Measurements from ENCODE around the gene NLRP8.
"Not testable (repeated sequence)": the region's sequence is repeated elsewhere in the genome, so short reads cannot be mapped to it uniquely, and the experiment has no call there.

Gene NLRP8

DNA sequence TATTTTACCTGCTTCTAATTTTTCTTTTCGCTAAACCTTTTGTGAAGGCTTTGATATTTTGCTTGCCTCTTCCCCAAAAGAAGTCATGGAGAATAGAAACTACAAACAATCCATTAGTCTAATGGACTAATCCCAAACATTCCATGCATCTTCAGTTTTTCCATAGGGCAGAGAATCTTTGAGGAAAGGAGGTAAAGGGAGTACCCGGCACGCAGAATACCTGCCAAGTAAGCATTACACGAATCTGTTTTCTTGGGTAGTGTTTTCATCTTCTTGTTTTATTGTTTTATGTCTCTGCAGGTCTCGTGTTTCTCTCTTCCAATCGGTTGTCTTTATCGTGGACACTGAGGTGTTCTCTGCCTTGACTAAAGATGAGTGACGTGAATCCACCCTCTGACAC lies at the start of gene NLRP8:
Gene NLRP8, plus strand, starts transcription at position 301 of the 400 bp plus-strand sequence.
- DNase-seq, result no peak

GRCh38 chr19:55898911-55899310 lies 48.7 kb upstream of the NLRP8 start:
- DNase-seq, result no peak

- DNase-seq, result no peak
Observed at GRCh38 chr19:55901369-55902079, 46.1 kb upstream of the NLRP8 start.

- DNase-seq, result no peak
Observed at GRCh38 chr19:55902080-55902751, 45.4 kb upstream of the NLRP8 start.

- no peak for DNase-seq
Observed at GRCh38 chr19:55907286-55907685, 40.3 kb upstream of the NLRP8 start.

DNA sequence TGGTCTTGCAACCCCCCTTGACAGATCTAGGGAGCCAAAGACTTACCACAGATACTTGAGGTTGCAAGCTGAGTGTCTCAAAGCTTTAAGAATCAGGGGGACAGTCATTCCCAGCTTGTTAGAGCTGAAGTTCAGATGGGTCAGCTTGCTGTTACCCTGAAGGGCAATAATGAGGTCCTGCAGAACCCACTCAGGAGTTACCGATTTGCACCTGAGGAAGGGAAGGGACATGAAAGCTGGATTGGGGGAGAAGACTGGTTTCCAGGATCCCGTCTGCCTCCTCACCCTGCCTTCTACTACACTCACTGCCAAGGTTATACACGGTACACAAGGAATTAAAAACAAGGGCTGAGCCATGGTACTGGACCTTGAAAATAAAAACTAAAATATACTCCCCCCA lies 39.9 kb upstream of the NLRP8 start:
- no peak for DNase-seq

DNA sequence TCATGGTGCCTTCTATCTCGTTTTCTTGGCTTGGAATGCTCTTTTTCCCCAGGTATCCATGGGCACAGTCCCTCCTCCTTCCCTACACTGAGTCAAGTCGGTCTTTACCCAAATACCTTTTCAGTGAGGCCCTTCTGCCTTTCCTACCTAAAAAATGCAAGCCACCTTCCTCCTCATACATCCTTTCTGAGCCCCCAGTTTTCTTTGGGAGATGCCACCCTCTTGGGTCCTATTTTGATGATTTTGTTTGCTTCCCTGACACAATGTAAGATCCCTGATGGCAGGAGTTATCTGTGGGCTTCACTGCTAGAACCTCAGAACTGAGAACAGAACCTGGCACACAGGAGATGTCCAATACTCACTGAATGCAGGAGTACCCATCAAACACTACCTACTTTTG lies 37.8 kb upstream of the NLRP8 start:
- DNase-seq, result no peak

DNA sequence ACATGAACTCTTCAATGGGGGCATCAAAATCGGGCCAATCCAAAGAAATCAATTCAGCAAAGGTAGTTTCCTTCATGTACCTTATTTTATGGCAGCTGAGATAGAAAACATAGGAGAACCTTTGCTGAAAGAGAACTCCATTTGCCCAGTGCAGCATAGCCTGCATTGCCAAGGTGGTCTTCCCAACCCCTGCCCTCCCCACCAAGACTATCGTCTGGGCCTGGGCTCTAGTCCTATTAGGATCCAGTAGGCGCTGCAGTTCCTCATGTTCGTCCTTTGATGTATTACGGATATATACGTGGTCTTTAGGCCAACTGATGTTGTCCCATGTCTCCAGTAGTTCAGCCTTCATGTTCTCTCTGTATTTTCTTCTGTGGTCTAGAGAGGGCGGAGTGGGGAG lies 34.7 kb upstream of the NLRP8 start:
- DNase-seq, result no peak

DNA sequence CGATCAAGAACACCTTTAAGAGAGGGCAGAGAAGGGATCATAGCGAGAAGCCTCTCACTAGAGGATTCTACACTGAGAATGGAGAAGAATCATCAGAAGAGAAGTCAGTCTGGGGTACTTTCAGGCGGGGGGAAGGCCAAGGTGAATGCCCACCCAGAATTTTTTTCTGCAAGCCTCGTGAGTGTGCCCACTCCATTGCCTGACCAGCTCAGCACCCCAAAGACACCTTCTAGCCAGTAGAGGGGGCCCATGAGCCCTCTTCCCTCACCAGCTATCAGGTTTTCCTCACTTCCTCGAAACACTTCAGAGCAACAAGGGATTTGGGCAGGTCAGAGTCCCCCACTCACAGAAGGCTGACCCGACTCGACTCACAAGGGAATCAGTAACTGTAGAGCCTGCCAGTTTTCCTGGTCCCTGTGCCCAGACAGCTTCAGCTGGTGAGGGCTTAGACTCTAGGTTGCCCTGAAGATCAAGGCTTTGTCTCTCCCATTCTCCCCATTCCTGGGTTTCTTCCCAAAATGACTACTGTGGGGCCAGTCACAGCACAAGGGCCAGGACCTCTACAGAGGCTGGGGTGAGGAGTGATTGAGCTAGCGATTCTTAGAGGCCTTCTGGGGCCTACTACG lies 33.9 kb upstream of the NLRP8 start:
- no peak for DNase-seq

- DNase-seq, result no peak
Observed at GRCh38 chr19:55923556-55923955, 24.1 kb upstream of the NLRP8 start.

DNA sequence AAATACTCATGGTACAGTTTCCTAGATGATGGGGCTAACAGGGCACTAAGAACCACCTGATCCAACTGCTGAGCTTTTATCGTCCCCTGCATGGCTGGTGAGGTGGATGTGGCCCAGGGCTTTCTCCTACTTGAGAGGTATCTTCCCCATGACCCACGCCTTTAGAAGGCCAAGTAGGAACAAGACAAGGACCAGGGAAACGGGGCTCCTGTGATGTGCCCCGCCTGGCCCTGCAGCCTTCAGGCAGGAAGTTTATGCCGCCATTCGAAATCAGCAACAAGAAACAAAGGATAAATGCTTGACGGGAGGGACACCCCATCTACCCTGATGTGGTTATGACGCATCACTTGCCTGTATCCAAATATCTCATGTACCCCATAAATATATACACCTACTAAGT lies 19.6 kb upstream of the NLRP8 start:
- DNase-seq, result no peak

DNA sequence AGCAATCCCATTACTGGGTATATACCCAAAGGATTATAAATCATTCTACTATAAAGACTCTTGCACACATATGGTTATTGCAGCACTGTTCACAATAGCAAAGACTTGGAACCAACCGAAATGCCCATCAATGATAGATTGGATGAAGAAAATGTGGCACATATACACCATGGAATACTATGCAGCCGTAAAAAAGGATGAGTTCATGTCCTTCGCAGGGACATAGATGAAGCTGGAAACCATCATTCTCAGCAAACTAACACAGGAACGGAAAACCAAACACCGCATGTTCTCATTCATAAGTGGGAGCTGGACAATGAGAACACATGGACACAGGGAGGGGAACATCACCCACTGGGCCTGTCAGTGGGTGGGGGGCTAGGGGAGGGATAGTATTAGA lies 18.4 kb upstream of the NLRP8 start:
- DNase-seq, result not testable (repeated sequence)

GRCh38 chr19:55930996-55931515 lies 16.6 kb upstream of the NLRP8 start:
- no peak for DNase-seq

- DNase-seq, result no peak
Observed at GRCh38 chr19:55931936-55932386, 15.7 kb upstream of the NLRP8 start, which contains the start of gene NLRP13. Gene NLRP13, minus strand, starts transcription at chr19:55932336. Its CDS starts 25 bp downstream, at chr19:55932311.

GRCh38 chr19:55935206-55935605 lies 12.4 kb upstream of the NLRP8 start:
- DNase-seq, result no peak

- no peak for DNase-seq
Observed at GRCh38 chr19:55939206-55939605, 8.4 kb upstream of the NLRP8 start.

- no peak for DNase-seq
Observed at GRCh38 chr19:55940306-55940705, 7.3 kb upstream of the NLRP8 start.

DNA sequence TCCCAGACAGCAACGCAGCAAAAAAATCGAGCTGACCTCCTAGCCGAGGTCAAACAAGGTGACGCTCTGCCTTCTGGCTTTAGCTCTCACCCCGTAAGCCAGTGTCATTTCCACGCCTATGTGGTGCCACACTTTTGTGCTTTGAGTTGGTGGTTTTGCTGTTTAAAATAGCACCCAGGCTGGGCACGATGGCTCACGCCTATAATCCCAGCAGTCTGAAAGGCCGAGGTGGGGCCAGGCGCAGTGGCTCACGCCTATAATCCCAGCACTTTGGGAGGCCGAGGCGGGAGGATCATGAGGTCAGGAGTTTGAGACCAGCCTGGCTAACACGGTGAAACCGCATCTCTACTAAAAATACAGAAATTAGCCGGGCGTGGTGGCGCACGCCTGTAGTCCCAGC lies 2.9 kb downstream of the NLRP8 start:
- not testable (repeated sequence) for DNase-seq

DNA sequence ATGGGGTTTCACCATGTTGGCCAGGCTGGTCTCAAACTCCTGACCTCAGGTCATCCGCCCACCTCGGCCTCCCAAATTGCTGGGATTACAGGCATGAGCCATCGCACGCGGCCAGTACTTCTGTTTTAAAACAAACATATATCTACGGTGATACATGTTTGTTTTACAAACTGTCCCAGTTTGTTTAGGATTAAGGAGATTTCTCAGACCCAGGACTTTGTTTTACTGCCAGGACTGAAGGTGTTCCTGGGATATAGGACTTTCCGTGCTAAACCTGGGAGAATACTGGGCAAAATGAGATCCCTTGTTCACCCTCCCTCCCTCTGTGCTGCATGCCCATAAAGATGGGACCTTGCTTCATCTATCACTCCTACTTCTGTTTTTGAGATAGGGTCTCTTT lies 8.8 kb downstream of the NLRP8 start:
- no peak for DNase-seq

DNA sequence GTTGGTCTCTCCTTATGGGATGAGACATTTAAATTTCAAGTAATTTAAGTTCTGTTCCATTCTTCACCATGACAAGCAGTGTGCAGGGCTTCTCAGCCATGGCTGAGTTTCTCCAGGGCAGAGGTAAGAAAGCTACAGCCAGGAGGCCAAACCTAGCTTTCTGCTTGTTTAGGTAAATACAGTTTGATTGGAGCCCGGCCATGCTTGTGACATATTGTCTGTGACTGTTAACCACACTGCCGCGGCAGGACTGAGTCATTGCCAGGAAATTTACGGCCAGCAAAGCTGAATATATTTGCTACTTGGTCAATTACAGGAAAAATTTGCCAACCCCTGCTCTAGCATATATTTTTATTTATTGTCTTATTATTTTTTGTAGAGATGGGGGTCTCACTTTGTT lies 10.7 kb downstream of the NLRP8 start:
- no peak for DNase-seq

GRCh38 chr19:55959996-55960675 lies 12.5 kb downstream of the NLRP8 start:
- DNase-seq, result no peak

DNA sequence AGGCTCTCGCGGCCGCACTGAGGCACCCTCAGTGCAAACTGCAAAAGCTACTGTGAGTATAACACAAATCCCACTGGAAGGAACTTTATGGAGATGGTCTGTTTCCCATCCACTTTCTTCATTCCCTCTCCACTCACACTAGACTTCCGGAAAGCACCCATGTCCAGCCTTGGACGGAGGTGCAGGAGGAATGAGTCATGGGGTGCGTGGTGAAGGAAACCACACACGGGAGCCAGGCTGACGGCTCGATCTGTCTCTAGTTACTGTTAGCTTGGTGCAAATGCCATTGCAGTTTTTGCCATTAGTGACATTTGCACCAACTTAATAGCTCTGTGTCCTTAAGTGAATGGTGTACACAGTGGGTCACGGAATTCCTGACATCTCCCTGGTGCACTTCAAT lies 14.6 kb downstream of the NLRP8 start:
- no peak for DNase-seq

GRCh38 chr19:55973982-55974381 lies 26.4 kb downstream of the NLRP8 start:
- no peak for DNase-seq
